NCI-H2107 (cell line): ENCODE measurements around the gene BDH1.

Experiments used
- DNase-seq: peaks from one replicate; lab custom pipeline; 2025; lab: John Stamatoyannopoulos, UW

BDH1 gene

DNA sequence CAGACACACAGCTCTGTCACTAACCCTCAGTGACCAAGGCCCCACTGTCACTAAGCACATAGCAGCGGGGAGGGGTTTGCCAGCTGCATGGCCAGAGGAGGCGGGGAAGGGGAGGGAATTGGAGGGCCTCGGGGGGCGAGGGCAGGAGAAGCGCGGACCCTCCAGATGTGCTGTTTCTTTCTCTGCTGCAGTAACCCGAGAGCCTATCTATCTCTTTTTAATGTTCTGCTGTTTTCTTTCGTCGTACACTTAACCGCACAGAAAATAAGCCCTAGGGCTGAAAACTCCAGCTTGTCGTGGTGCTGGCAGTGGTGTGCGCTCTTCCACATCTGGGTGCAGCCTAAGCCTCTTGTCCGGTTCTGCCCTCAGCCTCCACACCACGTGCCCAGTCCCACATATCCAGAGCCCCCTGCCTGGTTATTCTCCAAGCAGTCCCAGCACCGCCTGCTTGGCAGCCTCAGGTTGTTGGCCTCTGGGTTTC is 51.1 kb downstream of the BDH1 start:
- no peak for DNase-seq

DNA sequence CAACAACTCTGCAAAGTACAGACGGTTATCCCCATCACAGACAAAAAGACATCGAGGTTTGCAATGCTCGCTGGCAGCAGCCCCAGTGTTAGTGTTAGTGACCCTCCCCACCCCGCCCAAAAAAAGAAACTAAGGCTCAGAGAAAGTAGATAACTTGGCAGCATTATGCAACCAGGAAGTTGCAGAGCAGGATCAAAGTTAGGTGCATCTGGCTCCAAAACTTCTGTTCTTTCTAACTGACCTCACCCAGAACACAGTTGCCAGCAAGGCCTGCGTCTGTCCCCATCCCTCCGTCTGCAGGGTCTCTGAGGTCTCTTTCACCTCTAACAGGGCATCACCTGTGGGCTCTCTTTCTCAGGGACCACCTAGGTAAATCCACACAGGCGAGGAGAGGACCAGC is 51.5 kb downstream of the BDH1 start:
- no peak for DNase-seq

DNA sequence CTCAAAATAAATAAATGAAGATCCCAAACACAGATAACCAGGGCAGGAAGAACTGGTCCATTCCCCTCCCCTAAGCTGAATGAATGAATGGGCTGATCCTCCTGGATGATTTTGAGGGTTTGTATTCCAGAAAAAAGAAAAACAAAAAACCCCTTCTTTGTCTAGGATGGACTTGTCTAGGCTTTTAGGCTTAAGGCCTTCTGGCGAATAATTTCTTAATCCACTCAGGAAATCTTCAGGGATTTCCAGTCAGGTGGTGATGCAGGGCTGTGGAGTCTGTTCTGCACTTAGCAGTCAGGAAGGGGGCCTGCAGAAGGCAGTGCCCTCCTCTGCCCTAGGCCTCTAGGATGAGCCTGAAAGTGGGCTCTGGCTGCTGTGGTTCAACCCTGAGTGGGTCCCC is 52.1 kb downstream of the BDH1 start:
- no peak for DNase-seq

DNA sequence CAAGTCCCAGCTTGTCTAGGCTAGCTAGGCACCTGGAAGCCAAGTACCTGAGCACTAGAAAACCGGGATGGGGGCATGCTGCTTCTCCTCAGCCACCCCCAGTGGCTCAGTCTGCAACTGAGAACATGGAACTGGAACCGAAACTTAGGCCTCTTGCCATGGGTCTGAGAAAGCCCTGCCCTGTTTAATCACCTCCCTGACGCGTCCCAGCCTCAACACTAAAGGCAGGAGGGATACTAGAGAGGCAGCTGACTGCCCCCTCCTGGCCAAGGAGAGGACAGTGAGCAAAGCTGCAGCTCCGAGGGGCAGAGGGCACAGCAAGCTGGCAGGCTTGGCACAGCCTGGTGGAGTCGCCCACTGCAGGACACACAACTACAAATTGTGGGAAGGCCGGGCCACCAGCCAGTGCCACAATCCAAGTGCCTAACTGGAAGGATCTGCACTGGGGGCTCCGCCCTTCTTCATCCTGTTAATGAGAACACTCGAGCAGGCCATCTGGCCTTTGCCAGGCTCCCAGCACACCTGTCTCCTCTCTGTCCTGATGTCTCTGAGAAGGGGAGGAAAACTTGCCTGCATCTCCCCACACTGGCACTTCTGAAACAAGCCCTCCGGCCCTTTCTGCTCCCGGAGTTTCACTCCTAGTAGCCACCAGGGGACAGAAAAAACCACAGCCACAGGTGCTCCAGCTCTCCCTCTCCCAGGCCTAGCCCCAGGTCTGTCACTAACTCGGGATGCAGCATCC is 53.7 kb downstream of the BDH1 start:
- peak; percentile 60 for DNase-seq

DNA sequence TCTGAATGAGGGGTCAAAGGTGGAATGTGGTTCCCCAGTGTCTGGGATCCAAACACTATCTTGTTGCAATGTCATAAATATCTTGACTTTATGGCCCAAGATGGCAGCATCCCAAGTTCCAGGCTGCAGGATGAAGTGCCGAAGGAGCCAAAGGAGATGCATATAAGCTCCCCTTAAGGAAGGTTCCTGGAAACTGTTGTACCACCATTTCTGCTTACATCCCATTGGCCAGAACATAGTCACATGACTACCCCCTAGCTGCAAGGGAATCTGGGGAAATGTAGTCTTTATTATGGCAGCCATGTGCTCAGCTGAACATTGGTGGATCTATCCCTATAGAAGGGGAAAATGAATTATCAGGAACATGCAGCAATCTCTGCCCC is 54.3 kb downstream of the BDH1 start:
- no peak for DNase-seq

DNA sequence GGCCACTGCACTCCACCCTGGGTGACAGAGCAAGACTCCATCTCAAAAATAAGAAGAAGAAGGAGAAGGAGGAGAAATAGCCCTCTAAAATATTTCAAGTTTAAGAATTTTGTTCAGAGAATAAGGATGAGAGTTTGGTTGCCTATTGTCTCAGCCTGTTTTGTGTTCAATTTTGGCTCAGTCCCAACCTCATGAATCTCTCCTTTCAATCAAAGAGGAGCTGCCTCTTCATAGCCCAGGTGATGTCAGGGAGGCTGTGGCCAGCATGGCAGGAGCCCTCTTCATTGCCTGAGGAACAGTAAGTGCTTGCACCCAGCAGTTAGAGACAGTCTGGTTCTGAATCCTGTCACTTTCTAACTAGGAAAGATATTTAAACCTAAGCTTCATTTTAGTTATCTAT is 55.0 kb downstream of the BDH1 start:
- no peak for DNase-seq

DNA sequence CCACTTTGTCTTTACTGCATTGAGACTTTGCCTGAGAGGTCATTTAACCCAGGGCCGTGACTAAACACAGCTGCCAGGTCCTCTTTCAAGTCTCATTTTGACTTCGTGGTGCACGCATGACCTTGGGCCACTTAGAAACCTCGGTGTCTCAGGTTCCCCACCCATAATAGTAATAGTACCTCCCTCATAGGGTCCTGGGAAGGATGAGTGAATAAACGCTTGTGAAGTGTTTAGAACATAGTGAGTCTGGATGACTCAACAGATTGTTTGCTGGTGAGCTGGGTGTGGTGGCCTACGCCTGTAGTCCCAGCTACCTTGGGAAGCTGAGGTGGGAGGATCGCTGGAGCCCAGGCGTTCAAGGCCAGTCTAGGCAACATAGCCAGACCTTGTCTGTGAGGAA is 56.3 kb downstream of the BDH1 start:
- no peak for DNase-seq

DNA sequence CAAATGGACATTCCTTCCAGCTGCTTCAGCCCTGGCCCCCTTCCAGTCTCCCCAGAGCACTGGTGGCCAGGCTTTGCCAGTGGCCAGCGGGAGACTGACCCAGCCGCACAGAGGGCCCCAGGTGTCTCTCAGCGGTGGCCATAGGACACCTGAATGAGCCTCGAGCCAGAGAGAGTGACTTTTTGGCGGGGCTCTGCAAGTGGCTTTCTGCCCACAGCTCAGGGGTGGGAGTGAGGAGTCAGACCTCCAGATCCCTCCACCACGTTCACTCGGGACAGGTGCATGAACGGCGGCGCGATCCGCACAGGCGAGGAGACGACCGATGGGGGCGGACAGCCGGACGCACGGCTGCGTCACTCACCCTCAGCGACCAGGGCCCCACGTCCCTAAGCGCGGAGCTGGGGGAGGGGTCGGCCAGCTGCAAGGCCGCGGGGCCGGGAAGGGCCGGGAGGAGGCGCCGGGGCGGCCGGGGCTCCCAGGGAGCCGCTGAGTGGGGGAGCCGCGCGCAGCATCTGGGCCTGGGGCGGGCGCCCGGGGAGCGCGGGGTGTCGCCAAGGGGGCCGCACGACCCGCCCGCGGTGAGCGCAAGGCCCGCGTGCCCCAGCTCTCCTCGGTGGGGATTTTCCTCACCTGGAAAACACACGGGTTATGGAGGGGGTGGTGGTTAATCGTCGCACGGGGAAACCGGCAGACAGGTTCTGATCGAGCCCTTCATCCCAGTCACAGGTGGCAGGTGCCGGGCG is 57.1 kb downstream of the BDH1 start:
- DNase-seq = no peak

DNA sequence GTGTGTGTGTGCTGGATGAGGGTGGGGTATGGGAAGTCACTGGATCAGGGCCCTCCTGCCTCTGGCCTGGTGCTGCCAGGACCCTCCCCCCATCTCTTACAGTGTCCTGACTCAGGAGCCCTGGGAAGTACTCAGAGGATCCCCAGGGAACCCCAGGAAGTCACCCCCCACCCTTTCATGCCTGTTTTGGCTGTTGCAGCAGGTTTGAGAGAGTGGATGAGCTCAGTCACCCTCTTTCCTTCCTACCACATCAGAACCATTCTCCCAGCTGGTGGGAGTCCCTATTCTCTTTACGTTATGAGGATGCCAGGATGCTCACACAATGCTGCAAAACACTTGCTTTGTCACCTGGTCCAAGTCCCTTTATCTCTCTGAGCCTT is 59.0 kb downstream of the BDH1 start:
- DNase-seq = no peak

DNA sequence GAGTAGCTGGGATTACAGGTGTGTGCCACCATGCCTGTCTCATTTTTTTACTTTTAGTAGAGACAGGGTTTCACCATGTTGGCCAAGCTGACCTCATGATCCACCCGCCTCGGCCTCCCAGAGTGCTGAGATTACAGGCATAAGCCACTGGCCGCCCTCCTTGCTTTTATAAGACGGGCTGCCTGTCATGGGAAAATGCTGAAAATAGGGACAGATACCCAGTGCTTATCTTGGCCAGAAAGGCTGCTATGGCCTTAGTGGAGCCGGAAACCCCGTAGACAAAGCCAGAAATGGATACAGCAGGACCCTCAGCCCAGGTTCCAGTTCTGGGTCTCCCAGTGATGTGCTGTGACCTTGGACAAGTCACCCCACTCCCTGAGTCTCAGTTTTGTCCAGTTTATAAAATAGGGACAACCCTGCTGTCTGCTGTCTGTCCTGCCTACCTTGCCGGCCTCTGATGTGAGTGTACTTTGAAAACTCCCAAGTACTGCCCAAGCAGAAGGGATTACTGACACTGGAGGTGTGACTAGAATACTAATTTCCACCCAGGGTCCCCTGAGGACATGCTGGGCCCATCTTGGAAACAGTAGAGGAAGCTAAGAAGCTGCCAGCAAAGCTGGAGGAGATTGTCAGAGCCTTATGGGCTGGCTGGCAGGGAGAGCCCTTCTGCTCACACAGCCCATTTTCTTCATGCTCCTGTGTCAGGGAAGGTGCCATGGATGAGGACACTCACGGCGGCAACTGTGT is 59.6 kb downstream of the BDH1 start:
- no peak for DNase-seq

DNA sequence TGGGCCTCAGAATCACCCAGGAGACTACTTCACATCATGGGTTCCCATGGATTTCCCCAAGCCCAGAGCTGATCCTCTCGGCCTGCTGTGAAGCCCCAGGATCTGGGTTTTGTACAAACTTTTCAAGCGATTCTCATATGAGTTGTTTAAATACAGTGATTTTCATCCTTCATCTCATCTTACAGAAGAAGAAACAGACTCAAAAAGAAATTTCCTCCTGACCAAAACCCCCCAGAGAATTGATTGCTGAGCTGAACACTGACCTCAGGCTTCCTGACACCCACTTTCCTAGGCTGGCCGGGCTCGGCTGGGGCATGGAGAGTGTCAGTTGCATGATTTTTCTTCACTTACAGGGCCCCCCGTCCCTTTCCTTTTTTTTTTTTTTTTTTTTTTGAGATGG is 60.3 kb downstream of the BDH1 start:
- no peak for DNase-seq

DNA sequence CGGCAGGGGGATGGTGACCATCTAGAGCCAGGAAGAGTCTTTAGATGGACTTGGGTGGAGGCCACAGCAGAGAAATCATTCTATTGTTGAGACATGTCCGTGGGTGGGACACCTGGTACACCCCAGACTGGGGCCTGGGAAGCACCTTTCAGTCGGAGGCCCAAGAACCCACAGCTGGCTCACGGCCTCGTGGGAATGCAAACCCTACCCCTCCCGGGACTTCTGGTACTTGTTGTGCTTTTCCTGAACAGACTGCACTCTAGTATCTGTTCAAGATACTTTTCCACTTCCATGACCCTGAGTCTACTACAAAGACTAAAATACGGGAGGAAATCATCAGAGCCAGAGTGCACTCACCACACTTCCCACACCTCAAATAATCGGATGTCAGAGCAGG is 60.7 kb downstream of the BDH1 start:
- DNase-seq = no peak

DNA sequence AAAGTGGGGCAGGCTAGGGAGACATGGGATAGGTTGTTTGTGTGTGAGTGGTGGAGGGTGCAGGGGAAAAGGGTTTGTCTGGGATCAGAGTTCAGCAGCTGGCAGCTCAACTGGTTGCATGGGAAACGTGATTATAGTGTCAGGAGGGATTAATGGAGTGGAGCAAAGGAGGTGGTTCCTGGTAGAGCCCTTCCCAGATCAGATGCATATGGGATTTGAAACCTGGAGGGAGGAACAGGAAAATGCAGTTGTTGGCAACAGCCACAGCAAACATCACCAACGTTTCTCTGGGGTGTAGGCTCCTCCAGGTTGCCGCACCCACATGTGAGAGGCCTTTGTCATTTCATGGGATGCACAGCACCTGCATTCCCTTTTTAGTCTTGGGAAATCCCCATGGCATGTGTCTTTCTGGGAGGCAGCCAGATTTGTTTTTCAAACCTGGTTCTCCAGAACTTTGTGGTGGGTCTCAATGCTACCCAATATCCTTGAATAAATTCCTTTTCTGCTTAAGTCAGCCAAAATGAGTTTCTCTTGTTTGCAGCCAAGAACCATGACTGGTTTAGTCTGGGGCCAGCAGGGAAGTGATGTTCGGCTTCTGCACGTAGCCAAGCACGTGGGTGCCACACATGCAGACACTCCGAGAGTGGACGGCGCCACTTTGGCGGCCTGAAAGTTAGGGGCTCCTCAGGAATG is 61.3 kb downstream of the BDH1 start:
- DNase-seq = no peak

DNA sequence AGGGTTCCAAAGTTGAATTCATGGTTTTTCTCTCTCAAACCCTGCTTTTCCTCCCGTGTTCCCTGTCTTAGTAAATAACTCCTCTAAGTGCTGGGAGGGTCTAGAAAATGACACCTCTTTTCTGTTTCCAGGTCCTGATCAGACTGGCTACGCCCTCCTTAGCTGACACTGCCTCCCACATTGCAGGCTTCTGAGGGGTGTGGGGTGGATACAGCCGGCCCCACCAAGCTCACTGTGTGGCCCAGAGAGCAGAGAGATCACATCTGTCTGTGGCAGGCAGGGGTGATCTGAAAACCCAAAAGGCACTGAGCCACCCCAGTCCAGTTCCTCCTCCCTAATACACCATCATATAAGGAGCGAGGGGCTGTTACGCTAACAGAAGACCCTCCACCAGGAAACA is 62.7 kb downstream of the BDH1 start:
- DNase-seq = no peak

DNA sequence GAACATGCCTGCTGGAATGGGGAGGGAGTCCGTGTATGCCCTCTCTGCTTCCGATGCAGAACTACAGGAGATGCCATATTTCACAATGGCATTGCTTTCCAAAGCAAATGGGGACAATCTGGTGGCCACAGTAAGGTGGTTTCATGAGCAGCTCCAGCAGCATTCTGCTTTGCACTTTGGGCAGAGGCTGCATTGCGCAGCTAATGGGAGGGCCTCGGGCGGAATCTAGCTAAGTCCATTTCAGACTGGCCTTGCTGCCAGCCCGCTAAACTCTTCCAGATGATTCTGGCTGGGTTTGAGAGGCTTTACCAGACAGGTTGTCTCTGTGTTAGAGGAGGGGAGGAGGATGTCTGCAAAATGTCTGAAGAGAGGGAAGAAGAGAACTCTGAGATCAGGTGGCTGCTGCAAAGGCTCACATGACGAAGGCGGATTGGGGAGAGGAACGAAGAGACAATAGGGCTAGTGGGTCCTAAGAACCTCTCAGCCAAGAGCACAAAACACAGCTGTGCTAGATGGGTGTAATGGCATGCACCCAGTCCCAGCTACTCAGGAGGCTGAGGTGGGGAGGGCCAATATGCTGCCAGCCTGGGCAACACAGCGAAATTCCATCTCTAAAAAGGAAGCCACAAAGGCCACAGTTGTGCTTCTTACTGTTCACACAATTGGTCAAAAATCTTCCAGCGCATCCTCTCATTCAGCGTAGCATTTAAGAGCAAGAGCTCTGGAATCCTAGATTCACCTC is 63.7 kb downstream of the BDH1 start:
- DNase-seq = no peak

DNA sequence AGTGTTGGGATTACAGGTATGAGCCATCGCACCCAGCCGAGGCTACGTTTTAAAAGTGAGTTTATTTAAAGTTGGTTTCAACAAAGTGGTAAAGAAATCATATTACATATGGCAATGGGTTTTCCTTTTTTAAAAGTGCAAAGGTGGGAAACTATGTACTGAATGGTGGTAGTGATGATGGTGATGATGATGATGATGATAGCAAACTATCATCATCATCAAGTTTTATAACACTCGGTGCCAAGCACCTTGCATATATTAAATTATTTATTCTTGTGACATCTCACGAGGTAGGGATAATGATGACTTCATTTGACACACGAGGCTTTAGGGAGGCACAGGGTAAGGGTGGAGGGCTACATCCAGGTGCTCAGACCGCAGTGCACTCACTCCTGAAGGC is 64.3 kb downstream of the BDH1 start:
- no peak for DNase-seq

DNA sequence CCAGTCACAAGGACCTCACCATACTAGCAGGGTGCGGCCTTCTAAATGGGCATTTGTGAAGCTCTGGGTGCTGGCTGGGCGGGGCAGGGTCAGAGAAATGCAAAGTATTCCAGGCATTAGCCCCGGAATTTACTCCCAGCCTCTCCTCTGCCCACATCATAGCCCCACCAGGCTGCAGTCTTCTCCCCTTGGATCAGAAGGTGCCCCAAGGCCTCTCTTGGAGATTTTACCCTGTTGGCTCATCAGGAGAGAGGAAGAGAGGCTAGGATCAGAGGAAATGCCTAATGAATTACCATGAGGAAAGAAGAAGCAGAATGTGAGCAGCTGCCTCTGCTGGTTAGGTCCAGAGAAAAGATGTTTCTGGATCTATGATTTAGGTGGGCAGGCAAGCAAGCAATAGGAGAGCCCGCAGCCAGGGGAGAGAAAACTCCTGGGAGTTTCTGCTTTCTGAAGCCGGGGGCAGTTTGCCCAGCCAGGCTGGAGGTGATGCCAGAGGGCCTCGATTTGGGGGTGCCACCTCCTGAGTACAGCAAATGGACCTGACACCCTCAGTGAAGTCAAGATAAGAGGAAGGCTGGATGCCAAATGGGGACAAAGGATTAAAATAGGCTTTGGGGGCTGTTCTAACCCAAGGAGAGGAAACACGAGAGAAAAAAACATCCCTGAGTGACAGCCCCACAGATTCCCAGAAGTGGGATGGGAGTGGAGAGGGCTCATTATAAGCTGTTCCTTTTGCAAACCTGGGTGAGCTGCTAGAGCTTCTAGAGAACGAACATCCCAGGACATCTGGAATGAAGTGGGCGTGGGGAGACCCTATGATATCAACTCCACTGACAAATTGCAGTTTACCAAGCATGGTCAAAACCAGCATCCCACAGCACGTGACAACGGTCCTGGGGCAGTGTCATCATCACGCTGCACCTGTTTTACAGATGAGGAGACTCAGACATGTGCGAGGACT is 65.4 kb downstream of the BDH1 start:
- DNase-seq = no peak

DNA sequence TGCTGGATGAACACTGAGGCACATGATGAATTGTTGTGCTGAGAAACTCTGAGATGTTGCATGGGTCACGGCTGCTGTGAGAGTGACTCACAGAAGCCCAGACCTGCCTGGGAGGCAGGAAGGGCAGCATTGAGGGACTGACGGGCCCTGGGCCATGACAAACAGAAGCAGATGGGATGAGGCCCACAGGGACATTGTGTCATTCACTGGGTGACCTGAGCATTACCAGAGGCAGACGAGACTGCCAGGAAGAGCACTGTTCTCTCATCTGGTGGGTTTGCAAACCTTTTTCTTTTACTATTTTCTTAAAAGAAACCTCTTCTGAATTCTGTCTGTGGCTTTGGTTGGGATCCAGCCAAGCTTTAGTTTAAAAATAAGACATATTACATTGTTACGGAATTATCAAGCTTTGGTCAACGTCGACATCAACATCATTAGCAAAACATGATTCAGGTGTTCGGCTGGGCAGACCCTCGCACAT is 67.8 kb downstream of the BDH1 start:
- DNase-seq = no peak

DNA sequence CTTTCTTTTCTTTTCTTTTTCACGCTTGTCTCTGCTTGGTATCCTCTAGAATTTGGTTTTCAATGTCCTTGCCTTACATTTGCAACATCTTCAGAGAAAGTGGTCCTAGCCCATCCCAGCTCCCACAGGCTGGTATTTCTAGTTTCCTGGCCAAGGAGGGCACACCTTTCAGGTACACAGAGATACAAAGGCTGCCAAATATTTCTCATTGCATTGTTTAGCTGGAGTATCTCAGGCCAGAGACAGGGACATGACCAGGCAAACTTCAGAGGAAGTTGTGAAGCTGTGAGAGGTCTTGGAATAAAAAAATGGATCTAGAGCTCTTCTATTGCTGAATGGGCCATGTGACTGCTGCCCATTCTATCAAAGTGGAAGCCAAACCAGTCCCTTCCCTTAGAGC is 68.9 kb downstream of the BDH1 start:
- no peak for DNase-seq

DNA sequence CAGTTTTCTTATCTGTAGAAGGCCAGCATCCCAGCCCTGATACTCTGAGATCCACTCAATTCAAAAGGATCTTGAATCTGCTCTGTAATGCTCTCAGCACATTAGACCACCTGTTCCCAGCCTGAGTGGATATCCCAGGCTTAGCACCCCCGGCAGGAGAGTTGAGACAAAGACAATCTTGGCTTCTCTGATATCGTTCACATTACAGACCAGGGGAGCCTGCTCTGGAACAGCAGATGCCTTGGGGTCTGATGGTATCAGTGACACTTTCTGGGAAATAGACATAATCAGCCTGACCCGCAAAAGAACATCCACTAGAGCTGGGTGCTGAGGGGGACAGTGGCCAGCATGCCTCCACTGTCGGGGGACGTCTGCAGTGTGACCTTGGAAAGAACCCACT is 70.6 kb downstream of the BDH1 start:
- DNase-seq = no peak
